Medulla oblongata (tissue), 1 donor: Measurements from ENCODE around the gene BCAS1.

ENCODE experiments used
- DNase-seq: peaks from one replicate; pipeline ENCODE4 v3.0.0-alpha.2; 2015; ENCODE audit errors: extremely low spot score

BCAS1 gene

DNA sequence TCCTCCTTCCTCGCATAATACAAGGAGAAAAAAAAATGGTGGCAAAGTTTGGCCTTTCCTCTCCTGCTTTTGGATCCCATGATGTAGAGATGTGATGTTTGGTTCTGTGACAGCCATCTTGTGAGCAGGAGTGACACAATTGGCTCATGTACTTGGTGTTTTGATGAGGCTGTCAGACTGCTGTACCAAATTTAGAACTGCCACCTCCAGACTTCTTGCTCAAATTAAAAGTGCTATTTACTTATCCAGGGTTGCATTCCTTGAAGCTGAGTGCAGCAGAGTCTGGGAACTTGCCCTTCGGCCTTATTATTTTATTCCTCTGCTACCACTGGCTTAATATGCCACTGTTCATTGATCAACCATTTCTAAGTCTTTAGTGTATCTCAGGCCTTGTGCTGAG, 21.9 kb downstream of the BCAS1 start:
- DNase-seq: no peak

DNA sequence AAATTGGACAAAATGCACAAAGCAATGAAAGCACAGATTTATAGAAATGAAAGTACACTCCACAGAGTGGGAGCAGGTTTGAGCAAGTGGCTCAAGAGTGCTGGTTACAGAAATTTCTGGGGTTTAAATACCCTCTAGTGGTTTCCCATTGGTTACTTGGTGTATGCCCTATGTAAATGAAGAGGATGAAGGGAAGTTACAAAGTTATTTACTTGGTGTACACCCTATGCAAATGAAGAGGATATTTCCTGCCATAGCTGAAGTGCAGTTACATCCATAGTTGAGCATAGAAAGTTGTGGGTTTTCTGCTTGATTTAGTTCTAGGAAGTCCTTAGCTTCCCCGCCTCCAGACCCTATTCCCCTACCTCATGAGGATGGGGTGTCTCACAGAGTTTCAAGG, 22.7 kb downstream of the BCAS1 start:
- no peak for DNase-seq

DNA sequence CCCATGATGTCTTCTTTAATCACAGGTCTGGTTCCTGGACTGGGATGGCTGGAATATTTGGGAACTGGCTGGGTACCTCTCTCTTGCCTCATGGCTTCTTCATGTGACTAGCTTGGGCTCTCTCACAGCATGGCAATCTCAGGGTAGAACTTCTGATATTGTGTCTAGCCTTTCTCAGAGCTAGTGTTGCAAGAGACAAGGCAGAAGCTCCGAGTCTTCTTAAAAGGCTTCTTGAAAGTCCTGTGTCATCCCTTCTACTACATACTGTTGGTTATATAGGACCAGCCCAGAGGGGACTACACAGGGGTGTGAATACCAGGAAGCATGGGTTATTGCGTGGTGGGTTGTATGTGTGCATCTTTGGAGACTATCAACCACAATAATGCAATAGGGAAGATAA, 23.3 kb downstream of the BCAS1 start:
- DNase-seq: no peak

DNA sequence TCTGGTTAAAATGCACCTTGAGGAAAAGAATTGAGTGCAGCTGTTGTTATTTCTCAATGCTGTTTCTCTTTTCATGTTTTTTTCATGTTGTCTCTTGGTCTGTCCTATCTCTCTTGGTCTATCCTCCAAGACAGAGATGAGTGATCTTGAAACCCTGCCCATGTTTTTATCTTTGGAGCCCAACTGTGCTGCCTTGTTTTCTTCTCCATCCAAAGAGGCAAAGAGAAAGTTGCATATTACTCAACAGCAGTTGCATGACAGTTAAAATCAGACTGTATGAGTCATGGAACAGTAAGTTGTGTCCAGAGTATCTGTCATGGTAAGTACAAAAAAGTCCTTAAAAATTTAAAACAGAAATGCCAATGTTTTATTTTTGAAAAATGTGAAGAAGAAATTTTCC, 26.2 kb downstream of the BCAS1 start:
- DNase-seq: no peak

DNA sequence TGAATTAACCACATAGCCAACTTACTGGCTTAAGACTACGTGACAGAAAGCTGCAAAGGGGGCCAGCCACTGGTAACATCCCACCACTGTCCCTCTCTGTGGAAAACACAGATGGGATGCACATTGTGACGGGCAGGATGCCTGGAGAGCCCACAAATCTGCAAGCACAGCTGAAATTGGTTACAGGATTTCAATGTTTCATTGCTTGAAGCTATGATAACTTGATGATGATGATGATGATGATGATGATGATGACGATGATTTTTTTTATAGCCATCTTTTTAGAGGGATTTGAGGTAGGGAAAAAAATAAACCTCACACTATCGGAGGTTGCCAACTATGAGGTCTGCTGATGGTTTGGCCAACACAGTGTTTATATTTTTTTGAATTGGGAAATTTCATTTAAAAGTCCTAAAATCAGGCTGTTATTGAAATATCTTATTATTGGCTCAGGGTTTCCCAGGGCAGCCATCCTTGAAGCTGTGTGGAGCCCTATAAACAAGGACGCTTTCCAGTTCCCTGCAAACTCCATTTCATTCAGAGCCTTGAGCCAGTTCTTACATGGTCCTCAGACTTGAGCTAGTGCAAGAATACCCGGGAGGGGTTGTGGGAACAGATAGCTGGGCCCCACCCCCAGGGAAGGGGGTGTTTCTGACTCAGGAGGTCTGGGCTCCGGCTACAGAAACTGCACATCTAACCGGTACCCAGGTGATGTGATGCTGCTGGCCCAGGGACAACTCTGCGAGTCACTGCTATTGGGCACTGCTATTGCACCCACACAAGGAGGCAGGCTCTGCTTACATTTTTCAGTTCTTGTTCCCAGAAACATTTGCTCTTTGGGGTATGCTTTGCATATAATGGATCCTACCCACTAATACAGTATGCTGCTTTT, 27.1 kb downstream of the BCAS1 start:
- no peak for DNase-seq

DNA sequence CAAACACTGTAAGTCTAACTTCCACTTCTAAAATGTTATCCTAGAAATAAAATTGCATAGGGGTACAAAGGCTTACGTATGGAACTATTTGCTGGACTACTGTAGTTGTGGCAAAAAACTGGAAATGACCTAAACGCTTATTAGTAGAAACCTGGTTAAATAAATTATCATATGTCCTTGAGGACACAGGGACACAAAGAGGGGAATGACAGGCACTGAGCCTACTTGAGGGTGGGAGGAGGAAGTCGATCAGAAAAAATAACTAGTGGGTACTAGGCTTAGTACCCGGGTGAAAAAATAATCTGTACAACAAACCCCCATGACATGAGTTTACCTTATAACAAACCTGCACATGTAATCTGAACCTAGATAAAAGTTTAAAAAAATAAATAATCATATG, 28.4 kb downstream of the BCAS1 start:
- DNase-seq: no peak

DNA sequence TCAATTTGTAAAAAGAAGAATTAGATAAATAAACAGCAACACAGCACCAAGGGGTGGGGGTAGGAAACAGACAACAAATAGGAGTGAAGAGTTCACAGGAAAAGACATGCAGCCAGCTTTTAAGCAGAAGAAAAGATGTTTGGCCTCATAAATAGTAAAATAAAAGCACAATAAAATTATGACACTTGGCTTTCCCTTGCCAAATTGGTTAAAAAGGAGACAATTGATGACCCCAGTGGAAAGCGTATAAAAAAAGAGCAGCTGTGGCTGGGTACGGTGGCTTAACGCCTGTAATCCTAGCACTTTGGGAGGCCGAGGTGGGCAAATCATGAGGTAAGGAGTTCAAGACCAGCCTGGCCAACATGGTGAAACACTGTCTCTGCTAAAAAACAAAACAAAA, 29.1 kb downstream of the BCAS1 start:
- no peak for DNase-seq

DNA sequence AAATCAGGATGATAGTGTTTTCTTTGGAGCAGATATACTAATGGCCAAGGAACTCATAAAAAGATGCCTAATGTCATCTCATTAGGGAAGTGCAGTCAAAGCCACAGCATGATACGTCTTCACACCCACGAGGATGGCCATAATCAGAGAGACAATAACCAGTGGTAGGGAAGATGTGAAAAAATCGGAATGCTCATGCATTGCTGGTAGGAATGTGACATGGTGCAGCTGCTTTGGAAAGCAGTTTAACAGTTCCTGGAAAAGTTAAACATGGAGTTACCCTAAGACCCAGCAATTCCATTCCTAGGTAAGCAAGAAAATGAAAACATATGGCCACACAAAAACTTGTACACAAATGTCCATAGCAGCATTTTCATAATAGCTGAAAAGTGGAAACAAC, 29.9 kb downstream of the BCAS1 start:
- DNase-seq: no peak

DNA sequence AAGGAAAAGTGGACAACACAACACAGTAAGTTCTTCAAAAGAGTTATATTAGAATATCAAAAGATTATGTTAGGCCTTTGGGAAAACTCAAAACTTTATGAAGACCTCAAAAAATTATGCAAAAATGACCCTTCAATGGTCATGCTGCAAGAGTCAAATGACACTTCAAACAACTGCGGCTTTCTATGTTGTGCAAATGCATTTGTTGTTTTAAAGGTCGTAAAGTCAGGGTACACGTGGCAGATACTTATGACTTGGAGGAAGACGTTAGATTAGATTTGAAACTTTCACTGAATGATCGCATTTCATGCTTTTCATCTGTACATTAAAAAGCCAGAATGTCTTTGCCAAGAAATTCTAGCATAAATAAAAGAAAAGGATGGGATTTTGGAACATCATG, 31.4 kb downstream of the BCAS1 start:
- no peak for DNase-seq

DNA sequence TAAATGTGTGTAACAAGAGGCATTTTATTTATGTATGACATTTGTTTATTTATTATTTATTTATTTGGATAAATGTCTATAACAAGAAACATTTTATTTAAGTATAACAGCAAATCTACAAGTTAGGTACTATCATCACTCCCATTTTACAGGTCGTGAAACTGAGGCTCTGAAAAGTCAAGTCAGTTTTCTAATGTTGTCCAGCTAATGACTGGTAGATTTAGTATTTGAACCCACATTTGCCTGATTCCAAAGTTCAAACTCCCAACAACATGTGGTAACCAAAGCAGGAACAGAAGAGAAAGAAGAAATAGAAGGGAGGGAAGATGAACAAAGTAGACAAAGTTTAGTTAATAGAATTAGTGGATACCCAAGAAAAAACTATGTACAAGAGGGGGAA, 32.9 kb downstream of the BCAS1 start:
- DNase-seq: no peak

DNA sequence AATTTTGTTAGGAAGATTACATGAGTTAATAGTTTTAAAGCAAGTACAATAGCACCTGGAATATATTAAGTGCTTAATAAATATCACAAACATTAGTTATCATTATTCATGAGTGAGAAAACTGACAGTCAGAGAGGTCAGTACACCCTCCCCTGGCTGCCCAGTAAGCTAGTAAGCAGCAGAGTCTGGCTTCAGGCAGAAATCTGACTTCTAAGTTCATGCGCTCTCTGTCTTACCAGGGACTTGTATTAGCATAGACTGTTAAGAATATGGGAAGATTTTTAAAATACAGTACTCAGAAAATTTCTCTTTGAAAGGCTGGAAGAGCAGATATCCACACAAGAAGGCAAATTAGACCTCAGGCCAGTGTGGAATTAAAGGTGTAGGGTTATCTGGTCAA, 40.8 kb downstream of the BCAS1 start:
- DNase-seq: no peak

DNA sequence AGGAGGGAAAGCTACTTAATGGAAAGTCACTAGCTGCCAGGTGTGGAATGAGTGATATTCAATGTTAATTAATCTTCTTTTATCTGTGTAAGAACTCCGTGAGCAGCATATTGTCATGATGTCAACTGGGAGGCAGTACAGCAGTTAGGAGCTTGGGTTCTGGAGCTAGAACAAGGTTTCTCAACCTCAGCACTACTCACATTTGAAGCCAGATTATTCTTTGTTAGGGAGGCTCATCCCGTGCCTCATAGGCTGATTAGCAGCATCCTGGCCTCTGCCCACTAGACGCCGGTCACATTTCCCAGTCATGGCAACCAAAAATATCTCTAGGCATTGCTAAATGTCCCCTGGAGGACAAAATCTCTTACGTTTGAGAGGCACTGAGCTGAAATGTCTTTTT, 41.2 kb downstream of the BCAS1 start:
- peak; percentile 51 for DNase-seq

DNA sequence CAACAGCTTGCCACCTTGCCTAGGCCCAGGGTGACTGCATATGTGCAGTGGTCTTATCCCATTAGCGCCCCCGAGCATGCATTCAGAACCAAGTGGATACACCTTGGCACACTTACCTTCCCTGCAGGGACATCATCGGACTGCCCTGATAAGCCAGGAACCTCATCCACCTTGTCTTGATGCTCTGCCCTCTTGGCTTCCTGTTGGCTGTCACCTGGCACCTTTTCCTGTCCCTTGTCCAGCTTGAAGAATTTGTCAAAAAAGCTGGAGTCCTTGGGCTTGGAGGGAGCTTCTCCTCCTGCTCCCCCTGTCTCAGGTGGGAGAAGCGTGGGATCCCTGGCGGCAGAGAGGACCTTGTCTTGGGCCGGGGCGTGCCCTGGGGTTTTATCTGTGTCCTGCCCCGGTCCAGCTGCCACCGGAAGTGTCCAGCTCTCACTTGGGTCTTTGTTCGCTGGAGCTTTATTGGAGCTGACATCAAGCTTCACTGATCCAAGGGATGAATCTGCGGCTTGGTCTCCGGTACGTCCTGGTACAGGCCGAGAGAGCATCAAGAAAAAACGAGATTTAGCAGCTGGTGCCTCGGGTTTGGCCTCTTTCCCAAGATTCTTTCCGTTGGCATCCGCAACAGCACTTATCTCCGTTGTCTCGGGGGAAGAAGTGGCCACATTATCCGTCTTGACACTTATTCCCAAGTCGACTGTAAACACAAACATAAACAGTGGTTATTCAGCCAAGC, 42.0 kb downstream of the BCAS1 start:
- peak; percentile 89 for DNase-seq

DNA sequence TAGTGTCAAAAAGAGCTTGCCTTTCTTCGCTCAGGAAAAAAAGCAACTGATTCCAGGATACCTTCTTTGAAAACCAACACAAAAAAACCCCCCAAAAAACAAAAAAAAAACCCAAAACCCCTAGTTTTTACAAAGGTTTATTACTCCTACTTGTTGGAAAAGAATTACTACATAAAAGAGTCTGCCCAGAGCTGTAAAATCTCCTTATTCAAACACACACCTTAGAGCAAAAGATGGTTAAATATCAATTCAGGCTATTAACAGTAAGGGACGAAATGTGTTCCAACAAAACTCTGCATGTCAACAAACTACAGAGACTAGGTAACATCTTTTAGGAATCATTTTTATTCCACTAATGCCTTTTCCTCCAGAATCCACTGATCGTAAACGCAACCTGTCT, 42.7 kb downstream of the BCAS1 start:
- DNase-seq: no peak

DNA sequence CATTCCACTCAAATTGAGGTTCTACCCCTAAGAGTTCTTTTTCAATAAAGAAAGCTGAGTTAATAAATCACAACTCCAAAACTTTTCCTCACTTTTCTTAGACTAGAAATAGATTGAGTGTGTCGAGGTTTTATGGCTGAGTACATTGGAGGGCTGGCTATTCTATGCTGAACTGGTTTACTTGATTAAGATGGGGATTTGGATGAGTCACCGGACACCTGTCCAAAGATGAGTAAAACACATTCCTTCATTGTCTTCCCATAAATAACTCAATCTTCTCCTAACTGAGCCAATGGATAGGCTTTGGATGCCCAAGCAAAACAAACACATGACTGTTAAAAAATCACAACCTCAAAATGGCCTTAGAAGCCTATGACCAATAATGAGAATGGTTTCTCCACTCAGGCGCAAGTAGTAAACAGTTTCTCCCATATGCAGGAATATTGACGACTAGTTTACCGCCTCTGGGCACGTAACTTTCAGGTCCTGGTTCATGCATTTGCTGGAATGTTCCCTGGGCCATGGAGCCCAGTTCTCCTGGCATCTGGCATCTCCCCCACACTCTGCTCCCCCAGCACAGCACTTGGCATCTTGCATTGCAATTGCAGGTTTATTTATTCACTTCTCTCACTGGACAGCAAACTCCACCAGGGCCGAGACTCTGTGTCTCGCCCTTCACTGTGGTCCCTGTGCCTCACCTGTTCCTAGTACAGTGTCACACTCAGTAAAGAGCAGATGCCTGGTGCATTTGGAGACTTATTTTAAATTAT, 43.9 kb downstream of the BCAS1 start:
- peak; percentile 53 for DNase-seq

DNA sequence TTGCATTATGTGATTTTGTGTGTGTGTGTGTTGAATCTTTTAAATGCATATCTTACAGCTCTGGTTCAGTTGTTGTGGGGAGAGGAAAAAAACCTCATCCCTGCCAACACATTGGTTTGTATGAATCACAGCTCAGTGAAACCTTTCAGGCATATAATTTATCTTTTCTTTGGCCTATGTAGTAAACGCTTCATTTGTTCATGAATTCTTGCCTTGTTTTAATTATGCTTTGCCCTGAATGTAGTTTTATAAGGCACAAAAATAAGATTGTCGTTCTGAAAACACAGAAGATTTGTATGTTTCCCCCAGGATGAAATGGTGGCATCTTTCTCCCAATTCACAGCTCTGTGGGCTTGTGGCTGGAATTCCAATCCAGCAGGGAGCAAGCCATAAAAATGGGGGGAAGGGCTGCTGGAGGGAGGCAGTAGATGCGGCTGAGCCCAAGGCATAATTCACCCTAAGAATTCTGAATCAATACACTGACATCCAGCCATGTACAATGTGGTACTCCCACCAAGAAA, 45.1 kb downstream of the BCAS1 start:
- DNase-seq: peak; percentile 55

DNA sequence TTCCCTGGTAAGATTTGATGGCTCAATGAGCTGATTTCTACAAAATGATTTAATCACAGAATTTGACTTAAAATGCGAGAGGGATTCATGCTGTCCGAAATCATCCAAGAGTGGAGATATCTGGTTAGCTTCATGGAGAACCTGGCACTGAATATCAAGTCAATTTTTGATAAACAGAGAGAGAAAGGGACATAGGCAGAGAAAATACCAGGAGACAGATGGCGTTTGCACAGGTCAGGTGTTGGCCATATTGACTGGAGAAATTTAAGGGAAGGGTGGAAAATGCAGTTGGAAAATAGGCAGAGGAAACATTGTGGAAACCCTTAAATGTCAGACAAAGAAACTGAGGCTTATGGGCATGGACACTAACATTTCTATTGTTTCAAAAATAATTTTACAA, 47.0 kb downstream of the BCAS1 start:
- DNase-seq: no peak

DNA sequence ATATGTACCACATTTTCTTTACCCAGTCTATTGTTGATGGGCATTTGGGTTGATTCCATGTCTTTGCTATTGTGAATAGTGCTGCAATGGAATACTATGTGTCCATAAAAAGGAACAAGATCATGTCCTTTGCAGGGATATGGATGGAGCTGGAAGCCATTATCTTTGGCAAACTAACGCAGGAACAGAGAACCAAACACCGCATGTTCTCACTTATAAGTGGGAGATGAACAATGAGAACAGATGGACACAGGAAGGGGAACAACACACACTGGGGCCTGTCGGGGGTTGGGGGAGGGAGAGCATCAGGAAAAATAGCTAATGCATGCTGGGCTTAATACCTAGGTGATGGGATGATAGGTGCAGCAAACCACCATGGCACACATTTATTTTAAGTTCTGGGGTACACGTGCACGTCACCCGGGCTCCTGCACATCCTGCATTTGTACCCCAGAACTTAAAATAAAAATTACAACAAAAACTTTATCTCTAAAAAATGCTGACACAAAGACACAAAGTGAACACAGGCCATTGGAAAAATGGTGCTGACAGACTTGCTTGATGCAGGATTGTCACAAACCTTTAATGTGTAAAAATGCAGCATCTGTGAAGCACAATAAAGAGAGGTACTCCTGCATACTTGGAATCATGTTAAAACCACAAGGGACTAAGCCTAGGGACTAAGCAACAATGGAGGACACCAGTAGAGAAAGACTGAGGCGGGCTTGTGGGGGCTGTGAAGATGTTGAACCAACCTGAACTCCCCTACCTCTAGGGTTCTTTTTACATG, 48.8 kb downstream of the BCAS1 start:
- no peak for DNase-seq

DNA sequence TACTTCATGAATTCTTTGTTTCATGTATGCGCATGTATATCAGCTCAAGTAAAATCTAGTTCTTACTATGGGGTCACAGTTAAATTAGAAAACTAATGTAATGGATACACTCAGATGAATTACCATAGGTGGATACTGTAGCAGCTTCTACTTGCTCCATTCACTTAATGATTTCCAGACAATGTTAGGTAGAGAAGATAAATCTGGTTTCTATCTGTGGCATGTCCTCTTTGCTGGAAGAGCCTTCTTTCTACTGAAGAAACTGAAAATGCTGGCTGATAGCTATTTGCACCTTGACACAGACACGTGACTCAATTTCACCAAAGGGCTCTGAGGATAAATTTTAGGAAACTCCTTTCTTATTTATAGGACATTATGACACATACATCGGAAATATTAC, 49.5 kb downstream of the BCAS1 start:
- DNase-seq: no peak

DNA sequence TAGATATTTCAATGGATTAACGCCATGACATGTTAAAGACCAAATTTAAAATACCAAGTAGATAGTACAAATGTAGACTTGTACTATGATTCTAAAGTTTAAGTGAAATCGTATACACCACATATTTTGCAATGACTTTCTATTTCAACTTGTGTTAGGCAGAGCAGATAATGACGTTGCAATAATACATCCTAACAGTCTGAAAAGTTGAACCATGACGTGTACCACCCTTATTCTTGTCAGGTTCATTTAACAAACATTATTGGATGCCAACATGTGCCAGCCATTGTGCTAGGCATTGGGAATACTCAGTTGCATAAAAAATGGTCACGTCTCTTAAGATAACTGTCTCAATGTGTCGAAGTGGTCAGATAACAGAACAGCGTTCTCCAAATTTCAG, 50.0 kb downstream of the BCAS1 start:
- DNase-seq: no peak

DNA sequence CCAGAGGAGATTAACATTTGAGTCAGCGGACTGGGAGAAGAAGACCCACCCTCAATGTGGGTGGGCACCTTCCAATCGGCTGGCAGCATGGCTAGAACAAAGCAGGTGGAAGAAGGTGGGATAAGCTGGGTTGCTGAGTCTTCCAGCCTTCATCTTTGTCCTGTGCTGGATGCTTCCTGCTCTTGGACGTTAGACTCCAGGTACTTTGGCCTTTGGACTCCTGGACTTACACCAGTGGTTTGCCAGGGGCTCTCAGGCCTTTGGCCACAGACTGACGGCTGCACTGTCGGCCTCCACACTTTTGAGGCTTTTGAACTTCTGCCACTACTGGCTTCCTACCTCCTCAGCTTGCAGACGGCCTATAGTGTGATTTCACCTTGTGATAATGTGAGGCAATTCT, 50.8 kb downstream of the BCAS1 start:
- no peak for DNase-seq

DNA sequence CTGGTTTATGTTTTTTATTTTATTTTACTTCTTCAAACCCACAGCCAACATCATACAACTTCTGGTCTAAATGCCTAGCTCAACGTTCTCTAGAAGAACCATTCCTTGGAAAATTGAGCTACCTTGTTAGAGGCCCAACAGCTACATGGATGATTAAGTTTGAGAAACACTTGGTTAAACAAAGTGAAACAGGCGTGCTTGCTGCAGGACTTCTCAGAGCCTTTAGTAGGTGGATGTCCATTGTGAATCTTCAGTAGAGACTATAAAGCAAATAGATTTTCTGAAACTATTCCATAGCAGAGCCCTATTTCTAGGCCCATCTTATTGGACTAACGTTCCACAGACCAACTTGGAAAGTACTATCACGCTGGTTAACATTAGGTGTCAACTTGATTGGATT, 51.3 kb downstream of the BCAS1 start:
- DNase-seq: no peak
